HEK293T (cell line): ENCODE data around the gene CTNNA3.

Experiments used
- BHLHE40 ChIP-seq: fragments of 450-650 bp; IDR thresholded peaks from 2 replicates; pipeline ENCODE4 v1.6.1; 2016; ENCODE audit warnings: mild to moderate bottlenecking, moderate library complexity, borderline replicate concordance
- FOXA1 ChIP-seq: fragments of 450-650 bp; IDR thresholded peaks from 2 replicates; pipeline ENCODE4 v1.6.1; 2016; ENCODE audit warnings: mild to moderate bottlenecking
- FOXM1 ChIP-seq: fragments of 450-650 bp; IDR thresholded peaks from 2 replicates; pipeline ENCODE4 v1.6.1; 2017; ENCODE audit warnings: mild to moderate bottlenecking, borderline replicate concordance
- HDGF ChIP-seq: fragments of 450-650 bp; IDR thresholded peaks from 2 replicates; pipeline ENCODE4 v1.6.1; 2017; ENCODE audit warnings: antibody characterized with exemption, borderline replicate concordance
- SP1 ChIP-seq: fragments of 450-650 bp; IDR thresholded peaks from 2 replicates; pipeline ENCODE4 v1.6.1; 2017

- TF ChIP-seq HDGF (no peak), SP1 (no peak), FOXA1 (no peak), FOXM1 (no peak), BHLHE40 (no peak)
Measured at GRCh38 chr10:67072654-67073053, 623.3 kb downstream of the CTNNA3 start.
